Activated naive CD8-positive, alpha-beta T cell treated with anti-CD3 and anti-CD28 coated beads, Interleukin-2, amount 10 ng/mL, durations not matched to agents 7 days and 5 days (primary cell): Measurements from ENCODE around the gene SNED1. TPM values are rescaled to one million over a fixed set of nuclear protein-coding genes. Genes with fewer than 3 reads are reported as not detected.
A peak's percentile ranks its signal among the peaks of the same experiment; 100 is the strongest.

Experiments
- ATAC-seq: fragments of 150-1000 bp; cut with Tn5 transposase; one replicate; pipeline ENCODE4 v1.10.0; 2021; ENCODE audit warnings: low read depth, moderate library complexity
- POLR2A ChIA-PET: fragments of 350-600 bp; sonication (Branson Sonifier 250); formaldehyde crosslinking; loops from one replicate; lab custom pipeline; 2021; ENCODE audit warnings: antibody characterized with exemption; lab: Charles Lee
- DNase-seq: peaks from one replicate; pipeline ENCODE4 v3.0.0; 2021
- H3K27ac Mint-ChIP-seq: one replicate; pipeline ENCODE4 v1.8.0; 2022; ENCODE audit warnings: mild to moderate bottlenecking, mixed read lengths
- H3K27me3 Mint-ChIP-seq: one replicate; pipeline ENCODE4 v1.8.0; 2022; ENCODE audit warnings: mild to moderate bottlenecking, moderate library complexity, mixed read lengths
- H3K36me3 Mint-ChIP-seq: one replicate; pipeline ENCODE4 v1.8.0; 2021; ENCODE audit warnings: mild to moderate bottlenecking, mixed read lengths
- H3K4me1 Mint-ChIP-seq: one replicate; pipeline ENCODE4 v1.8.0; 2021; ENCODE audit warnings: mixed read lengths
- H3K4me3 Mint-ChIP-seq: one replicate; pipeline ENCODE4 v1.8.0; 2022; ENCODE audit warnings: mild to moderate bottlenecking, moderate library complexity, mixed read lengths
- H3K9me3 Mint-ChIP-seq: one replicate; pipeline ENCODE4 v1.8.0; 2021; ENCODE audit warnings: mixed read lengths
- total RNA-seq, 2 experiments: library from RNA; stranded (reverse); gene quantifications; one replicate each; pipeline ENCODE4 v1.2.3, GENCODE V29; 2021

The SNED1 gene
- total RNA-seq, 2 experiments from 2014 or later: 14.5 to 18.7 TPM

DNA sequence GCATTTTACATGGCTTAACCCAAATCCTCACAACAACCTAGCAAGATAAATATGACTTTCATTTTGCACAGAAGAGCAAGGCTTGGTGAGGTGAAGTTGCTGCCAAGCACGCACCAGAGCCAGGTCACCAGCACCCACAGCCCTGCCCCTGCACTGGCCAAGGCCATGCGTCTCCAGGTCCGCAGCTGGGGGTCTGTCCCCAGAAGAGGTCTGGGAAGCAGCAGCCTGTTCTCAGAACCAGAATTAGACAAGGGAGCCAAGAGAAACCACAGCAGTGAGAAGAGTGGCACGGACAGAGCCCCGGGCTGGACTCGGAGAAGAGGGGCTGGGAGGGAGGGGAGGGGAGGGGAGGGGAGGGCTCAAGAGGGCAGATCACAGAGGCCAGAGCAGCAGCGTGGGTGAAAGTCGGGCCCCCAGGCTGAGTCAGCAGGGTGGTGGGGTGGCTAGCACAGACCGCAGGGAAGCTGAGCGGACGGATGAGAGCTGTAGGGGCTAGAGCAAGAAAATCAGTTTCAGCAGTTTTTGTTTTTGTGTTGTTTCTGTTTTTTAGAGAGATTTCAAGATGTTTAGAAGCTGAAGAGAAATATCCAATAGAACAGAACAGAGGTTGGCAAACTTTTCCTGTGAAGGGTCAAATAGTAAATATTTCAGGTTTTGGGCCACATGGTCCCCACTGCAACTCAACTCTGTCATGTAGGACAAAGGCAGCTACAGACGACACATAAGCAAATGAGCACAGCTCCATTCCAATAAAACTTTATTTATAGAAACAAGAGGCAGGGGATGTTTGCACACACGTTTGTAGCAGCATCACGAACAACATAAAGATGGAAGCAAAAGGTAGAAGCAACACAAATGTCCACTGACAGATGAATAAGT is 111.0 kb downstream of the SNED1 start:
- peak; percentile 31 for ATAC-seq
- H3K9me3 Mint-ChIP-seq: no peaks in the 10 kb centered on the region
- peaks cover 45% of the 10 kb centered on the region for H3K4me1 Mint-ChIP-seq
- H3K4me3 Mint-ChIP-seq: peak overlapping the region; percentile 83
- DNase-seq: no peak
- no peaks in the 10 kb centered on the region for H3K27me3 Mint-ChIP-seq
- H3K36me3 Mint-ChIP-seq: peaks cover 6% of the 10 kb centered on the region
- POLR2A ChIA-PET: interaction anchor here (0.6 to 5.3 kb wide), 6 partner anchors 8 to 207 kb away, joined by 3 to 29 read pairs (median 9); partner anchors contain the start of genes MTERF4, PASK and PPP1R7
- H3K27ac Mint-ChIP-seq: peak overlapping the region; percentile 95

DNA sequence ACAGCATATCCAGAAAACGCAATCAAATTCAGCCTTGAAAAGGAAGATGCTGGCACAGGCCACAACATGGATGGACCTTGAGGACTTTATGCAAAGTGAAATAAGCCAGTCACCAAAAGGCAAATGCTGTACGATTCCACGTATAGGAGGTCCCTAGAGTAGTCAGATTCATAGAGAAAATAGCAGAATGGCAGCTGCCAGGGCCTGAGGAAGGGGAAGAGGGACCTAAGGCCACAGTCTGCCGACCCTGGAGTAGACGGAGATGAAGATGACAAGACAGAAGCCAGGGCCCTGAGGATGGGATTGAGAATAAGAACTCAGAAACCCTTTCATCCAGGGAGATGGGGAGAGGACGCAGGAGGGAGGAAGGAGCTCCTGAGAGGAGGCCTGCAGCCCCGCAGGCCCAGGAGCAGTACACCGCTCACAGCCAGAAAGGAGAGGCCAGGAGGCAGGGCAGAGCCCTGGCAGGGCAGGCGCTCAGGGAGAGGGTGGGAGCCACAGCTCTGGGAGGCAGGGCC is 111.7 kb downstream of the SNED1 start:
- DNase-seq (no peak), ATAC-seq (no peak)
- Mint-ChIP-seq H3K27ac (peak overlapping the region; percentile 95), H3K9me3 (no peaks in the 10 kb centered on the region), H3K27me3 (no peaks in the 10 kb centered on the region), H3K36me3 (peaks cover 9% of the 10 kb centered on the region), H3K4me3 (peak overlapping the region; percentile 83), H3K4me1 (peaks cover 45% of the 10 kb centered on the region)
- POLR2A ChIA-PET: interaction anchor here (0.6 to 5.3 kb wide), 7 partner anchors 8 to 205 kb away, joined by 4 to 29 read pairs (median 6); partner anchors contain the start of genes HDLBP, MTERF4, PASK and PPP1R7

DNA sequence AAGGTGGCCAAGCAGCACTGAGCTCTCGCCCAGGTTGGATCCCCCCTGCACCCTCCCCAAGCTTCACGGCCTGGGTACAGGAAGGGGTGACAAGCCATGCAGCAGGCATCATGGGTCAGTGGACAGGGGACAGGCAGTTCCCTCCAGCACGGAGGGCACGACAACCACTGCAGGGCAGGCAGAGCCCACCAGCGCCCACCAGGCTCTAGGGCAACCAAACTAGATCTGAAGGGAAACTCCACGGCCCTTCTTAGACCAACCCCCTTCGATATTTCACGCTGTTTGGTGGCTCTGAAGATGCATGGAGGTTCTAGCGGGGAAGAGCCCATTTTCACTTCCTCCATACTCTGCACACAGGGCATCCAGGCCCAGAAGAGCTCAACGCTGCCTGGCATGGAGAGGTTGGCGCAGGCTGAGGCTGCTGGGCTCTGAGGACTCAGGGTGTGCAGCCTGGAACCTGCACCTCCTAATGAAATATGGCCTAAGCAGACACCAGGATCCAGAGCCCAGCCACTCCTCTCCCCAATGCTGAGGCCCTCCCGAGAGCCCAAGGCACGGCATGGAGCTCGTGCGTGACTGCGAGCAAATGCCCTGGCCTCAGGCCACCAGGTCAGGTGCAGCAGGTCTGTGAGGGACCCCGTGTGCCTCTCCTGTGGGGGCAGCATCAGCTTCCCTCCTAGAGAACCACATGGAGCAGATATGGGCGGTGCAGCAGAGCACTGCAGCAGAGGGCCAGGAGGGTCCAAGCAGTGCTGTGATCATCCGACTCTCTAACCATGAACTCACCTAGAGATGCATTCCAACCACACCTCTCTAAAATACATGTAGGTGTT is 112.4 kb downstream of the SNED1 start:
- Mint-ChIP-seq H3K27ac (peak overlapping the region; percentile 95), H3K9me3 (no peaks in the 10 kb centered on the region), H3K4me1 (peaks cover 45% of the 10 kb centered on the region), H3K36me3 (peaks cover 9% of the 10 kb centered on the region), H3K4me3 (peak overlapping the region; percentile 83), H3K27me3 (no peaks in the 10 kb centered on the region)
- ATAC-seq (peak; percentile 27), DNase-seq (no peak)
- POLR2A ChIA-PET: interaction anchor here (0.6 to 5.3 kb wide), 6 partner anchors 9 to 204 kb away, joined by 4 to 29 read pairs (median 9); partner anchors contain the start of genes HDLBP, MTERF4, PASK and PPP1R7

DNA sequence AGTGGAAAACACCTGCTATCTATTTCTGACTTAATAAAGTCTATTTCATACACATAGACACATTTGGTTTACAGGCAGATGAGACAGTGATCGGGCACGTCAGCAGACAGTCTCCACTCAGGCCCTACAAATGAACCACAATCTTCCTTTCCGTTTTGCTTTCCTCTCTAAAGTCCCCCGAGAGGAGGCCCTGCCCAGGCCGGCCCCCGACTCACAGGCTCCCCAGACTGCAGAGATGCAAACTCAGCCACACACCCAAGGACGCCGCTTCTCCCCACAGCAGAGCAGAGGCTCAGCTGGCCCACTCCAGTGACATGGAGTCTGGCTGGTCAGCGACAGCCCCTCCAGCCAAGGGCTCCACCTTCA is 113.0 kb downstream of the SNED1 start:
- Mint-ChIP-seq H3K36me3 (peaks cover 13% of the 10 kb centered on the region), H3K27me3 (no peaks in the 10 kb centered on the region), H3K27ac (peak overlapping the region; percentile 95), H3K4me1 (peaks cover 45% of the 10 kb centered on the region), H3K9me3 (no peaks in the 10 kb centered on the region), H3K4me3 (peak overlapping the region; percentile 83)
- POLR2A ChIA-PET: interaction anchor here (1.7 to 5.3 kb wide), 5 partner anchors 10 to 204 kb away, joined by 5 to 29 read pairs (median 12); partner anchors contain the start of genes HDLBP, MTERF4, PASK and PPP1R7
- DNase-seq (no peak), ATAC-seq (peak; percentile 36)

DNA sequence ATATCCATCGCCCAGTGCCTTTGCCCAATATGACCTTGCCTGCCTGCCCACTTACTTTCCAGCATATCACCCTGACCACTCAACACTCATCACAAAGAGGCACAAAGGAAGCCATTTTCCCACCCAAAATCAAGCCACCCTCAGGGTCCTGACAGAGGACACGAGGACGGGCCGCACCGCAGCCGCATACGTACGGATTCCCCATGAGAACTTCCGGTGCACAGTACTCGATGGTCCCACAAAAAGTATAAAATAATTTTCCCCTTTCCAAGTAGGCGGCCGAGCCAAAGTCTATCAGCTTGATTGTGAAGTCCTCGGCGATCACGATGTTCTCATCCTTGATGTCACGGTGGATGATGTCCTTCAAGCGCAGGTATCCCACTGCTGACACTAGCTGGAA is 113.6 kb downstream of the SNED1 start:
- no peak for DNase-seq
- POLR2A ChIA-PET: interaction anchor here (0.9 to 2.5 kb wide), 4 partner anchors 10 to 203 kb away, joined by 3 to 15 read pairs (median 10); partner anchors contain the start of genes HDLBP, MTERF4, PASK and PPP1R7
- peak overlapping the region; percentile 83 for H3K4me3 Mint-ChIP-seq

DNA sequence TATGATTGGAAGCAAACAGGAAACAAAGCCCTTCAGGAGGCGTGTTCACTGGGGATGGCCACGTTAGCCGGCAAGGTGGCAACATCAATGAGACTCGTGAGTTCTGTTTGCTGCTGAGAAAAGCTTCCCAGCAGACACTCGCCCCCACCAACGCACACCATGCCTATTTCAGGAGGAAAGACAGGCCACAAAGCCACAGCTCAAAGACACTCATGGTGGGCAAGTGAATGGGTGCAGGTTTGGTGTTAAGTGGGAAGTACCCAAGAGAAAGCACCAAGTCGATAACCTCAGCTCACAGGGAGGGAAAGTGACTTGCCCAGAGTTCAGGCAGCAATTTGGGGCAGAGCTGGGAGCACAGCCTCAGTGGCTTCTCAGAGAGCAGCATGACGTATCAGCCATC is 114.2 kb downstream of the SNED1 start:
- ATAC-seq (no peak), DNase-seq (no peak)
- POLR2A ChIA-PET: interaction anchor here (0.9 to 2.5 kb wide), 3 partner anchors 10 to 38 kb away, joined by 3 to 15 read pairs (median 13); partner anchors contain the start of genes MTERF4, PASK and PPP1R7
- Mint-ChIP-seq H3K36me3 (peaks cover 16% of the 10 kb centered on the region), H3K9me3 (no peaks in the 10 kb centered on the region), H3K4me3 (peak overlapping the region; percentile 83), H3K4me1 (peaks cover 45% of the 10 kb centered on the region), H3K27ac (peak overlapping the region; percentile 95), H3K27me3 (no peaks in the 10 kb centered on the region)

More for the DNA sequence above, 113.6 kb downstream of the SNED1 start:
- no peak for ATAC-seq
- peaks cover 45% of the 10 kb centered on the region for H3K4me1 Mint-ChIP-seq
- H3K27ac Mint-ChIP-seq: peak overlapping the region; percentile 95
- peaks cover 16% of the 10 kb centered on the region for H3K36me3 Mint-ChIP-seq
- no peaks in the 10 kb centered on the region for H3K9me3 Mint-ChIP-seq
- H3K27me3 Mint-ChIP-seq: no peaks in the 10 kb centered on the region

DNA sequence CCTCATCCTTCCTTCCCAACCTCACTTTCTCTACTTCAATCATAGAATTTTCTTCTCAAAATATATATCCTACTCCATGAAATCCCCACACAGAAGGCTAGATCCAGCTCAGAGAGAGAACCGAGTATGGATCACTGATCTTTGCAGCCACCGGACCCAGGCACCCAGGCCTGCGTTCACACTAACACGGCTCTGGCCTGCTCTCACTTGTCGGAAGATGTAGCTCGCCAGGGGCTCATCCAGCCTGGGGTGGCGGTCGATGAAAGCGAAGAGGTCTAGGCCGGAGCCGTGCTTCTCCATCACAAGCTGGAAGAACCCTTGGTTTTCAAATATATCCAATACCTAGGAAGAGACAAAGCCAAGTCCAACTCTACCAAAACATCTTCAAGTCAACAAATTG is 116.4 kb downstream of the SNED1 start:
- POLR2A ChIA-PET: interaction anchor here (0.8 kb wide), 1 partner anchor 35 kb away, joined by 3 read pairs; the partner anchor contains the start of gene PASK
- no peak overlapping the region for H3K4me3 Mint-ChIP-seq
- no peaks in the 10 kb centered on the region for H3K27me3 Mint-ChIP-seq
- no peak for ATAC-seq
- DNase-seq: no peak
- H3K4me1 Mint-ChIP-seq: peaks cover 32% of the 10 kb centered on the region
- H3K36me3 Mint-ChIP-seq: peaks cover 16% of the 10 kb centered on the region
- no peak overlapping the region for H3K27ac Mint-ChIP-seq
- H3K9me3 Mint-ChIP-seq: no peaks in the 10 kb centered on the region

DNA sequence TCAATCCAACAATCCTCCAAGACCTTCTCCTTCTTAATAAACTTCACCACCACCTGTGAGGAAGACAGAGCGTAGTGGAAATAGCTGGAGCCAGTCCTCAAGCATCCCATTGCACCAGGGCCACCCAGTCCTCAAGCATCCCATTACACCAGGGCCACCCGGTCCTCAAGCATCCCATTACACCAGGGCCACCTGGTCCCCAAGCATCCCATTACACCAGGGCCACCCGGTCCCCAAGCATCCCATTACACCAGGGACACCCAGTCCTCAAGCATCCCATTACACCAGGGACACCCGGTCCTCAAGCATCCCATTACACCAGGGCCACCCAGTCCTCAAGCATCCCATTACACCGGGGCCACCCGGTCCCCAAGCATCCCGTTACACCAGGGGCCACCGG is 116.9 kb downstream of the SNED1 start:
- POLR2A ChIA-PET: no interaction called here
- Mint-ChIP-seq H3K9me3 (no peaks in the 10 kb centered on the region), H3K36me3 (peaks cover 15% of the 10 kb centered on the region), H3K4me1 (peaks cover 26% of the 10 kb centered on the region), H3K27ac (no peak overlapping the region), H3K27me3 (no peaks in the 10 kb centered on the region), H3K4me3 (no peak overlapping the region)
- ATAC-seq: no peak
- DNase-seq: no peak

DNA sequence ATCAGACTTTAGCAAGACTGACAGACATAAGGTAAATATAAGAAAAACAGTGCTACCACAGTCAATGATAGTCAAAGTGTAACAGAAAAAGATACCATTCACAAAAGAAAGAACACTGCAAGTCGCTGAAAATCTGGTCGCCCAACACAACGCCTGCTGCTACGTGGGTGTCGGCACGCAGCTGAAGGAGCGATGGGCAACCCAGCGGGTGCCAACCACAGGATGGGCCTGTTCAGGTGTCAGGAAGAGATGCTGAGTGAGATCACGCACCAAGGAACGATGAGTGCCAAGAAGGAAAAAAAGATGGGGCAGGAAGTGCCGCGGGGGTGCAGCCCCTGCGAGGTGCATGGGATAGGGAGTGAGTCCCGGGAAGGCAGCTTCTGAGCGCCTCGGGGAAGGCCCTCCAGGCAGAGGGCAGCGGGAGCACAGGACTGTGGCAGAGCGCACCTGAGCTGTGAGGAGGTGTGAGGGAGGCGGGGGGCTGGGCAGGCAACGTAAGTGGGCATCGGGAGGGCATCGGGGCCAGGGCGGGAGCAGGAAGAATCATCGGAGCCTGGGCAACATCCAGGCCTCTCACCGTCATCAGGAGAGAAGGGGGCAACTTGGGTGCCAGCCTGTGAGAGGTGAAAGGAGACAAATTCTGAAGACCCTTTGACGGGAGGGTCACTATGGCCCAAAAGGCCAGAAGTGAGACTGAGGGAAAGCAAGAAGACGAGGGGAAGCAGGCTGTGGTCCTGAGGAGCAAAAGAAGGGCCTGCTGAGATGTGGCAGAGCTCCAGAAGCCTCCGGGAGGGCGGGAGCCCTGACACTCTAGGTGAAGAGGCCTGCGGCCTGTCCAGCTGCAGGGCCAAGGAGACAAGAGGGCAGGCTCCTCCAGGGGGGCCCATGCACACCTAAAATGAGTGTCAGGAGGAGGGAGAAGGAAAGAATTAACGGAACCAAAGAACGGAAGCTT is 118.5 kb downstream of the SNED1 start:
- POLR2A ChIA-PET: no interaction called here
- no peaks in the 10 kb centered on the region for H3K9me3 Mint-ChIP-seq
- no peak overlapping the region for H3K27ac Mint-ChIP-seq
- H3K36me3 Mint-ChIP-seq: peaks cover 24% of the 10 kb centered on the region
- ATAC-seq (no peak), DNase-seq (peak; percentile 20)
- peaks cover 11% of the 10 kb centered on the region for H3K4me1 Mint-ChIP-seq
- no peaks in the 10 kb centered on the region for H3K27me3 Mint-ChIP-seq
- no peak overlapping the region for H3K4me3 Mint-ChIP-seq

DNA sequence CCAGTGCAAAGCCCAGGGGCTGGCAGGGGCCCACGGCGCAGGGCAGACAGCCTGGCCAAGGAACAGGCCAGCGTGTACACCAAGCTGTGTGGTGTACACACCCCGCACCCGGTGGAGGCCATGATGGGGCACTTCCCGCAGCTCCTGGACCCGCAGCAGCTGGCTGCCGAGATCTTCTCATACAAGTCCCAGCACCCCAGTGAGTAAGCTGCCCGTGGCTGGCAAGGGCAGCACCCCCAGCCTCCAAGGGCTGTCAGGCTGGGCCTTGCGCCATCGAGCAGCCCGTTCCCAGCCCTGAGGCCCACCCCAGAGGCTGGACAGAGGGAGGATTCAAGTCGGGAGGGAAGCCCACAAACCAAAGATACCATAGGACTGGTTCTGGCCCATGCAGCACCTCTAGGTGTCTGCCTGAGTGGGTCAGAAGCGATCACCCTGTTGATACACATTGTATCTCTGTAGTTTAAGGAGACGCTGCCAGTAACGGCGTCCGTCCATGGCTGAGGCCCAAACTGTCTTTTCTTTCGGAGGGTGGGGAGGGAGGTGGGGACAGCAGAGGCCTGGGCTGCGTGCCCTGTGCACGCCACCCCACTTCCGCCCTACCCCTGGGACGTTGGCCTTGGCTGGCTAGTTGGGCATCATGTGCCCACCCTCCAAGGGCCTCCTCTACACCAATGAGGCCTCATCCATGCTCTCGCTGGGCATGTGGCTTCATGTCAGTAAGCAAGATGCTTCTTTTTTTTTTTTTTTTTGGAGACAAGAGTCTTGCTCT is 120.5 kb downstream of the SNED1 start:
- H3K36me3 Mint-ChIP-seq: peaks cover 25% of the 10 kb centered on the region
- peak; percentile 25 for DNase-seq
- POLR2A ChIA-PET: no interaction called here
- no peak overlapping the region for H3K4me3 Mint-ChIP-seq
- H3K27me3 Mint-ChIP-seq: no peaks in the 10 kb centered on the region
- no peak overlapping the region for H3K27ac Mint-ChIP-seq
- H3K4me1 Mint-ChIP-seq: no peaks in the 10 kb centered on the region
- no peaks in the 10 kb centered on the region for H3K9me3 Mint-ChIP-seq
- no peak for ATAC-seq

DNA sequence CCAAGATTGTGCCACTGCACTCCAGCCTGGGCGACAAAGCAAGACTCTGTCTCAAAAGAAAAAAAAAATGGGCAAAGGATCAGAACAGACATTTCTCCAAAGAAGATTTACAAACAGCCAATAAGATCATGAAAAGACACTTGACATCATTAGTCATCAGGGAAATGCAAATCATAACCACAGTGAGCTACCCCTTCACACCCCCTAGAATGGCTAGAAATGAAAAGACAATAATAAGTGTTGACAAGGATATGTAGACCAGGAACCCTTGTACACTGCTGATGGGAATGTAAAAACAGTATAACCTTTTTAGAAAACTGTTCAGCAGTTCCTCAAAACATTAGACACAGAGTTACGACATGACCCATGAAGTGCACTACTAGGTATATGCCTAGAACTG is 122.0 kb downstream of the SNED1 start:
- Mint-ChIP-seq H3K9me3 (no peaks in the 10 kb centered on the region), H3K4me1 (no peaks in the 10 kb centered on the region), H3K27me3 (no peaks in the 10 kb centered on the region), H3K4me3 (no peak overlapping the region), H3K36me3 (peaks cover 22% of the 10 kb centered on the region), H3K27ac (no peak overlapping the region)
- POLR2A ChIA-PET: no interaction called here
- DNase-seq (no peak), ATAC-seq (no peak)
